ENCODE measurements around the gene ADAMTS2. TPM values are rescaled to one million over a fixed set of nuclear protein-coding genes. Genes with fewer than 3 reads are reported as not detected.

Gene ADAMTS2
- total and polyA plus RNA-seq, 8 donors, result 1.8 to 41.5 (median 11.6) TPM

GRCh38 chr5:179241175-179241574 is 104.1 kb downstream of the ADAMTS2 start:
- H3K27ac ChIP-seq, result no peak overlapping the region
- DNase-seq, result no peak
- TF ChIP-seq POLR2AphosphoS5 (IDR thresholded peaks at IDR 0.05), result no peak
- no peak for TF ChIP-seq EP300 (IDR thresholded peaks at IDR 0.05)
- no peak for TF ChIP-seq CTCF (IDR thresholded peaks at IDR 0.05)
- TF ChIP-seq POLR2A (IDR thresholded peaks at IDR 0.05), result no peak

GRCh38 chr5:179240561-179240960 is 104.7 kb downstream of the ADAMTS2 start:
- WGBS, 5 donors, result 83 to 91% (median 90%) methylated on average over 14 of the region's 14 CpGs
- intact Hi-C loops (cut with DNase I; ENCODE audit: low total_unique reads), result no loop called here

More at GRCh38 chr5:179241175-179241574, 104.1 kb downstream of the ADAMTS2 start:
- no peak overlapping the region for H3K4me3 ChIP-seq
- H3K4me1 ChIP-seq, result peaks cover 0 to 5% (median 0%) of the 10 kb centered on the region in 4 donors
- H3K27me3 ChIP-seq, result peaks cover 0 to 14% (median 0%) of the 10 kb centered on the region in 3 donors
- intact Hi-C loops (cut with DNase I; ENCODE audit: low total_unique reads), result no loop called here
- H3K9me3 ChIP-seq, result peaks cover 0 to 23% (median 16%) of the 10 kb centered on the region in 4 donors
- WGBS, 5 donors, result 71 to 82% (median 78%) methylated on average over 15 of the region's 15 CpGs
- no peaks in the 10 kb centered on the region for H3K36me3 ChIP-seq

GRCh38 chr5:179239256-179240135 is 105.8 kb downstream of the ADAMTS2 start:
- peaks cover 0 to 19% (median 15%) of the 10 kb centered on the region in 4 donors for H3K9me3 ChIP-seq
- H3K27me3 ChIP-seq, result peaks cover 0 to 24% (median 0%) of the 10 kb centered on the region in 3 donors
- H3K4me1 ChIP-seq, result peaks cover 0 to 5% (median 0%) of the 10 kb centered on the region in 4 donors
- 85 to 92% (median 86%) methylated on average over 23 of the region's 23 CpGs for WGBS, 5 donors
- TF ChIP-seq EP300 (IDR thresholded peaks at IDR 0.05), result no peak
- no peak for TF ChIP-seq CTCF (IDR thresholded peaks at IDR 0.05)
- TF ChIP-seq POLR2AphosphoS5 (IDR thresholded peaks at IDR 0.05), result no peak
- no peak for TF ChIP-seq POLR2A (IDR thresholded peaks at IDR 0.05)
- intact Hi-C loops (cut with DNase I; ENCODE audit: low total_unique reads), result no loop called here
- H3K4me3 ChIP-seq, result no peak overlapping the region
- no peaks in the 10 kb centered on the region for H3K36me3 ChIP-seq
- no peak for DNase-seq
- H3K27ac ChIP-seq, result no peak overlapping the region

More at GRCh38 chr5:179240561-179240960, 104.7 kb downstream of the ADAMTS2 start:
- Histone ChIP-seq H3K36me3 (no peaks in the 10 kb centered on the region), H3K4me1 (peaks cover 0 to 5% (median 0%) of the 10 kb centered on the region in 4 donors), H3K27me3 (peaks cover 0 to 19% (median 0%) of the 10 kb centered on the region in 3 donors), H3K4me3 (no peak overlapping the region), H3K9me3 (peaks cover 0 to 19% (median 15%) of the 10 kb centered on the region in 4 donors), H3K27ac (no peak overlapping the region)
- no peak for TF ChIP-seq CTCF (IDR thresholded peaks at IDR 0.05)
- no peak for TF ChIP-seq EP300 (IDR thresholded peaks at IDR 0.05)
- TF ChIP-seq POLR2AphosphoS5 (IDR thresholded peaks at IDR 0.05), result no peak
- TF ChIP-seq POLR2A (IDR thresholded peaks at IDR 0.05), result no peak
- DNase-seq, result no peak

GRCh38 chr5:179238628-179238970 is 106.7 kb downstream of the ADAMTS2 start:
- intact Hi-C loops (cut with DNase I; ENCODE audit: low total_unique reads), result no loop called here
- Histone ChIP-seq H3K4me1 (peaks cover 0 to 5% (median 0%) of the 10 kb centered on the region in 4 donors), H3K36me3 (no peaks in the 10 kb centered on the region), H3K27ac (no peak overlapping the region), H3K27me3 (peaks cover 0 to 27% (median 0%) of the 10 kb centered on the region in 3 donors), H3K9me3 (peaks cover 0 to 19% (median 15%) of the 10 kb centered on the region in 4 donors), H3K4me3 (no peak overlapping the region)
- no peak for DNase-seq
- WGBS, 5 donors, result 82 to 90% (median 89%) methylated on average over 8 of the region's 8 CpGs
- TF ChIP-seq EP300 (IDR thresholded peaks at IDR 0.05) (no peak), POLR2AphosphoS5 (IDR thresholded peaks at IDR 0.05) (no peak), POLR2A (IDR thresholded peaks at IDR 0.05) (no peak), CTCF (IDR thresholded peaks at IDR 0.05) (no peak)
